ENCODE results near the gene PTMS.

The PTMS gene

GRCh38 chr12:6768990-6769389 is 2.8 kb downstream of the PTMS start:
- TF ChIP-seq, protein P1, sequence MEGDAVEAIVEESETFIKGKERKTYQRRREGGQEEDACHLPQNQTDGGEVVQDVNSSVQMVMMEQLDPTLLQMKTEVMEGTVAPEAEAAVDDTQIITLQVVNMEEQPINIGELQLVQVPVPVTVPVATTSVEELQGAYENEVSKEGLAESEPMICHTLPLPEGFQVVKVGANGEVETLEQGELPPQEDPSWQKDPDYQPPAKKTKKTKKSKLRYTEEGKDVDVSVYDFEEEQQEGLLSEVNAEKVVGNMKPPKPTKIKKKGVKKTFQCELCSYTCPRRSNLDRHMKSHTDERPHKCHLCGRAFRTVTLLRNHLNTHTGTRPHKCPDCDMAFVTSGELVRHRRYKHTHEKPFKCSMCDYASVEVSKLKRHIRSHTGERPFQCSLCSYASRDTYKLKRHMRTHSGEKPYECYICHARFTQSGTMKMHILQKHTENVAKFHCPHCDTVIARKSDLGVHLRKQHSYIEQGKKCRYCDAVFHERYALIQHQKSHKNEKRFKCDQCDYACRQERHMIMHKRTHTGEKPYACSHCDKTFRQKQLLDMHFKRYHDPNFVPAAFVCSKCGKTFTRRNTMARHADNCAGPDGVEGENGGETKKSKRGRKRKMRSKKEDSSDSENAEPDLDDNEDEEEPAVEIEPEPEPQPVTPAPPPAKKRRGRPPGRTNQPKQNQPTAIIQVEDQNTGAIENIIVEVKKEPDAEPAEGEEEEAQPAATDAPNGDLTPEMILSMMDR (IDR thresholded peaks at IDR 0.05) = no peak
- TF ChIP-seq ZFX (IDR thresholded peaks at IDR 0.05; ENCODE audit: borderline replicate concordance) = no peak
- H3K27ac ChIP-seq = peak overlapping the region; percentile 99

GRCh38 chr12:6769666-6770065 is 3.5 kb downstream of the PTMS start:
- peak overlapping the region; percentile 99 for H3K27ac ChIP-seq
- TF ChIP-seq, protein P1 (IDR thresholded peaks at IDR 0.05) = no peak
- TF ChIP-seq ZFX (IDR thresholded peaks at IDR 0.05; ENCODE audit: borderline replicate concordance) = no peak

DNA sequence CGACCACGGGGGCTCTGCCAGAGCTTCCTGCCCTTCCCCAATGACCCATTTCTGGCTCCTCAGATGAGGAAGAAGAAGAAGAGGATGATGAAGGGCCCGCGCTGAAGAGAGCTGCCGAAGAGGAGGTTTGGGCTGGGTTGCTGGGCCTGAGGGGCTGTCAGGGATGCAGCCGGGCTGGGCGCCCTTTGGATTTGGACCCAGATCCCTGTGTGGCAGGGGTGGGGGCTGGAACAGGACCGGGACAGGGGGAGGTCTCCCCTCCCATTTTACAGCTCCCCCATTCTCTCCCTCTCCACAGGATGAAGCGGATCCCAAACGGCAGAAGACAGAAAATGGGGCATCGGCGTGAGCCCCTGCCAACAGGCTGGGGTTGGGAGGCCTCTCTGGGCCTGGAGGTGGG is 3.9 kb downstream of the PTMS start:
- H3K27ac ChIP-seq = peak overlapping the region; percentile 99
- TF ChIP-seq, protein P1 (IDR thresholded peaks at IDR 0.05) = no peak
- no peak for TF ChIP-seq ZFX (IDR thresholded peaks at IDR 0.05; ENCODE audit: borderline replicate concordance)

- H3K27ac ChIP-seq = peak overlapping the region; percentile 99
Observed at GRCh38 chr12:6770600-6770999, 4.4 kb downstream of the PTMS start.

DNA sequence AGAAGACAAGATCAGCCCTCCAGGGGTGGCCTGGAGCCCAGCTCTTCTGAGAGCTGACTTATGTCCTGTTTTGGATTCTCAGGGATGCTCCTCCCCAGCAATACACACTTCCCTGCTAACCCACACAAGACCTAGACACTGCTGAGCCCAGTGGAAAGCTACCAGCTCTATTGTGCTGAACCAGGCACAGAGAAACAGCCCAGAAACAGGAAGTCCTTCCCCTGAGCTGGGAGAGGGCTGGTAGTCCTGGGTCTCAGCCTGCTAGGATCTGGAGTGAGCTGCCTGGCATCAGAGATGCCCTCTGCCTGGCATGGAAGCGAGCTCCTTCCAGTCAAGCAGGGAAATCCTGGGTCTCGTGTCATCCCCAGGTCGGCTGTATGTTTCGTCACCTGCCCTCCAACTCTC is 4.9 kb downstream of the PTMS start:
- TF ChIP-seq, protein P1 (IDR thresholded peaks at IDR 0.05) = no peak
- TF ChIP-seq ZFX (IDR thresholded peaks at IDR 0.05; ENCODE audit: borderline replicate concordance) = no peak
- H3K27ac ChIP-seq = peak overlapping the region; percentile 99

More at GRCh38 chr12:6770600-6770999, 4.4 kb downstream of the PTMS start:
- TF ChIP-seq, protein P1 (IDR thresholded peaks at IDR 0.05) = no peak
- TF ChIP-seq ZFX (IDR thresholded peaks at IDR 0.05; ENCODE audit: borderline replicate concordance) = no peak

GRCh38 chr12:6771509-6772330 is 5.6 kb downstream of the PTMS start:
- no peak for TF ChIP-seq ZFX (IDR thresholded peaks at IDR 0.05; ENCODE audit: borderline replicate concordance)
- TF ChIP-seq, protein P1 (IDR thresholded peaks at IDR 0.05) = no peak
- H3K27ac ChIP-seq = peak overlapping the region; percentile 99

DNA sequence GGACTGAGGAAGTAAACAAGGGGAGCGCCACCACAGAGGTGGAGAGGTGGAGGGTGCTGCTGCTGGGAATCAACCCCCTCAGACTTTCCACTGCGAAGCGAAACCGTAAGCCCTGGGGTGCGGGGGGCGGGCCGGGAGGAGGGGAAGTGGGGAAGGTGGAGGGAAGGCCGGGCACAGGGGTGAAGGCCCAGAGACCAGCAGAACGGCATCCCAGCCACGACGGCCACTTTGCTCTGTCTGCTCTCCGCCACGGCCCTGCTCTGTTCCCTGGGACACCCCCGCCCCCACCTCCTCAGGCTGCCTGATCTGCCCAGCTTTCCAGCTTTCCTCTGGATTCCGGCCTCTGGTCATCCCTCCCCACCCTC is 6.2 kb downstream of the PTMS start, which contains the start of gene LAG3:
Gene LAG3 (plus strand): TSS at position 190 of the 365 bp plus-strand sequence. CDS start 333 bp downstream, outside the sequence.
- H3K27ac ChIP-seq = peak within 1 kb of the TSS; percentile 99
- TF ChIP-seq, protein P1 (IDR thresholded peaks at IDR 0.05) = no peak

All from 22Rv1 (cell line).